GM21619 (cell line): ENCODE data around the gene PLCB1.
"Not testable (repeated sequence)": the region's sequence is repeated elsewhere in the genome, so short reads cannot be mapped to it uniquely, and the experiment has no call there.

Source experiments
- ATAC-seq: cut with Tn5 transposase; IDR thresholded peaks from one replicate; pipeline ENCODE4 v1.9.1; 2021; ENCODE audit not compliant: unreplicated experiment

Gene PLCB1

GRCh38 chr20:8431538-8432434, 299.7 kb downstream of the PLCB1 start:
- ATAC-seq = no peak

- ATAC-seq = no peak
These were observed 300.5 kb downstream of the PLCB1 start for GRCh38 chr20:8432435-8433148.

GRCh38 chr20:8433291-8433690, 301.2 kb downstream of the PLCB1 start:
- no peak for ATAC-seq

GRCh38 chr20:8434326-8434876, 302.3 kb downstream of the PLCB1 start:
- ATAC-seq = no peak

- no peak for ATAC-seq
These were observed 303.4 kb downstream of the PLCB1 start for GRCh38 chr20:8435285-8436035.

- ATAC-seq = not testable (repeated sequence)
These were observed 304.9 kb downstream of the PLCB1 start for GRCh38 chr20:8436938-8437337.

GRCh38 chr20:8438748-8439147, 306.7 kb downstream of the PLCB1 start:
- ATAC-seq = no peak

GRCh38 chr20:8443464-8444072, 311.5 kb downstream of the PLCB1 start:
- no peak for ATAC-seq

GRCh38 chr20:8447262-8448120, 315.4 kb downstream of the PLCB1 start:
- ATAC-seq = no peak

GRCh38 chr20:8449123-8449522, 317.1 kb downstream of the PLCB1 start:
- ATAC-seq = no peak

- ATAC-seq = peak; percentile 53
These were observed 322.2 kb downstream of the PLCB1 start for GRCh38 chr20:8454137-8454712.

- no peak for ATAC-seq
These were observed 324.7 kb downstream of the PLCB1 start for GRCh38 chr20:8456765-8457164.

- no peak for ATAC-seq
These were observed 325.9 kb downstream of the PLCB1 start for GRCh38 chr20:8457978-8458377.

GRCh38 chr20:8461186-8461585, 329.1 kb downstream of the PLCB1 start:
- ATAC-seq = no peak

- ATAC-seq = no peak
These were observed 332.3 kb downstream of the PLCB1 start for GRCh38 chr20:8464368-8464767.

GRCh38 chr20:8466781-8467180, 334.7 kb downstream of the PLCB1 start:
- ATAC-seq = not testable (repeated sequence)

- ATAC-seq = no peak
These were observed 338.1 kb downstream of the PLCB1 start for GRCh38 chr20:8470156-8470555.

- no peak for ATAC-seq
These were observed 339.4 kb downstream of the PLCB1 start for GRCh38 chr20:8471465-8471864.

- no peak for ATAC-seq
These were observed 341.4 kb downstream of the PLCB1 start for GRCh38 chr20:8473459-8473858.
